ENCODE measurements around the gene GYPC.
"Not testable (repeated sequence)": the region's sequence is repeated elsewhere in the genome, so short reads cannot be mapped to it uniquely, and the experiment has no call there.

GYPC gene, protein sequence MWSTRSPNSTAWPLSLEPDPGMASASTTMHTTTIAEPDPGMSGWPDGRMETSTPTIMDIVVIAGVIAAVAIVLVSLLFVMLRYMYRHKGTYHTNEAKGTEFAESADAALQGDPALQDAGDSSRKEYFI

DNA sequence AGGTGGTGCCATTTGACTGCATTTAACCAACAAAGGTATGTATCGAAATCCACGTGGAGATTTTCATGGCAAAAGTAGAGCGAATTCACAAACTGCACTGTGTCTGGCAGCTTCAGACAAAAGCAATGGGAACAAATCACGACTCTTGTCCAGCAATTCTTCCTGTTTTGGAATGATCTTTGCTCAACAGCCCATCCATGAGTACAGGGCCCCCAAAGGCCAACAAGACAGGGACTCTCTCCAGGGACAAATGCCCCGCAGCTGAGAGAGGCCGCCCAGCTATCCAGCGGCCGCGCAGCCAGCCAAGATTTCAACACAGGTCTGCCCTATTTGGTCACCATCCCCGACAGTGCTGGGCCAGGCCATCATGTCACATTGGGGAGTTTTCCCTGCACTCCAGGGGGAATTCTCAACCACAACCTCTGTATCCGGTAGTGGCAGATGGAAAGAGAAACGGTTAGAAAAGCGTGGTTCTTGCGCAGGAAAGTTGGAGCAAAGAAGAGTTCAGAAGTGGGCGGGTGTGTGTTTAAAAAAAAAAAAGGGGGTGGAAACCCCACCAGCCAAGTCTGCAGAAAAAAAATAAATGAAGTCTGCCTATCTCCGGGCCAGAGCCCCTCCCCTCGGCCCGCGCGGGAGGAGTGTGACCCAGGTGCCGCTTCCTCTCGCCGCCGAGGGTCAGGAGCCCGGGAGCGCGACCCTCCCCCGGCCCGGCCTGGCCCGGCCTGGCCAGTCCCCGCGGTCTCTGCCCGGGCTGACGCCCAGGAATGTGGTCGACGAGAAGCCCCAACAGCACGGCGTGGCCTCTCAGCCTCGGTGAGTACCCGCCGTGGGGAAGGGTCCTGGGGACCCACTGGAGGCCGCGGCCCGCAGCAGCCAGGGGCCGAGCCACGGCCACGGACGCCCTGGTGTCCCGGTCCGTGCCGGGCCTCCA is at the start of gene GYPC:
GYPC (plus strand) TSS at position 659 of the 931 bp plus-strand sequence; CDS start at position 765, 106 bp downstream.
- DNase-seq (ENCODE audit: low spot score) = peak; percentile 58

DNA sequence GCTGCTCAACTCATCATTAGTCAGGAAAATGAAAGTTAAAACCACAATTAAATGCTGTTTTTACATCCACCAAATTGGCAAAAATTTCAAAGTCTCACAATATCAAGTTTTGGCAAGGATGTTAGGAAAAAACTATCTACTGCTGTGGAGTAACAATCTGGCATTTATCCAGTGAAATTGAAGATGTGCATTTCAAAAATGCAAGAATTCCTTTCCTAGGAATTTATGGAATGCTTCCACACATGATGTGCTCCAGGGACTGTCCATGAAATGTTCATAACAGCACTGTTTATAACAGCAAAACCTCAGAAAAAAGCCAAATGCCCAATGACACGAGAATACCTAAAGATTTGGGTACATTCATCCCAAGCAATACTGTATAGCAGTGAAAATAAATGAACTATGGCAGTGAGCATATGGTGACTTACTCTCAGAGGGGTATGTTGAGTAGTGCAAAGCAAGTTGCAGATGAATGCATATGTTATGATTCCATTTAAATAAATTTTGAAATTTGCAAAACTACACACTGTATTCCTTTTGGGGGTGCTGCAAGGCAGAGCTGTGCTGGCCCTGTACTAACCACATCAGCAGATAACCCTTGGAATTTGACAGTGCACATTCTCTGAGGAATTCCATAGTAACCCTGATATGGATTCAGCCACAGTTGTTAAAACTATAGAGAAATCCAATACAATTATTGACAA is 41.3 kb upstream of the GYPC start:
- peak; percentile 3 for DNase-seq (ENCODE audit: low spot score)

GRCh38 chr2:126616606-126617069 is 39.3 kb upstream of the GYPC start:
- DNase-seq (ENCODE audit: low spot score) = no peak

GRCh38 chr2:126620302-126620701 is 35.7 kb upstream of the GYPC start:
- DNase-seq (ENCODE audit: low spot score) = no peak

DNA sequence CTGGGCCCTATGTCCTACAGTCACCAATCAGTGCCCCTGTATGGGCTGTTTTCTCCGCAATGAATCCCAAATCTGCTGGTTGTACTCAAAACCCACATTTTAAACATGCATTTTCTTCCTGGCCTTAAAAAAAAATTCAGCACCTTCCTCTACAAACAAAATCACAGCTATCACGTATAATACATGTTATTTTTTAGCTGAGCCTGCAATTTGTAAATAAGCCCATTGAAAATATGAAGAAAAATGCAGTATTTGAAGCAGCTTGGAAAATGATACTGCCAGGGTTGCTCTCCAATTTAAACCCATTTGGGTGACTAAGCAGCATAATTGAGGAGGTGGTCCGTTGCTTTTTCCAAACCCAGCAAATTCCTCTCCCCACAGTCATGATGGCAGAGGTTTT is 33.0 kb upstream of the GYPC start:
- DNase-seq (ENCODE audit: low spot score) = no peak

DNA sequence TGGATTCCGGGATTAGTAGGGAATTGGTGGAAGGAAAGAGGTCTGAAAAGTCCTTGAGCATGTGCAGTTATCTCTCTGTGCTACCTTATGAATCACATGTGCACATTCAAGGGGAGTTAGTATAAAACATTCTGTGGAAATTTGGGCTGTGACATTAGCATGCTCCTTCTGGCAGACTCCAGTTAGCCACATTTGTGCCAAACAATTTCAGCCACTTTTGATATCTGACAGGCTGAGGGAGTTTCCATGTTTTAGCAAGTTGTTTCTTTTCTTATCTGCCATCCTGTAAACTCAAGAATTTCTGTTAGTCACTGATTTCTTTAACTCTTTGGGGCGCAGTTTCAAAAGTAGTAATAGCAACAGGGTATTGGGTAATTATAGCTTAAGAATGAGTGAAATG is 28.3 kb upstream of the GYPC start:
- no peak for DNase-seq (ENCODE audit: low spot score)

DNA sequence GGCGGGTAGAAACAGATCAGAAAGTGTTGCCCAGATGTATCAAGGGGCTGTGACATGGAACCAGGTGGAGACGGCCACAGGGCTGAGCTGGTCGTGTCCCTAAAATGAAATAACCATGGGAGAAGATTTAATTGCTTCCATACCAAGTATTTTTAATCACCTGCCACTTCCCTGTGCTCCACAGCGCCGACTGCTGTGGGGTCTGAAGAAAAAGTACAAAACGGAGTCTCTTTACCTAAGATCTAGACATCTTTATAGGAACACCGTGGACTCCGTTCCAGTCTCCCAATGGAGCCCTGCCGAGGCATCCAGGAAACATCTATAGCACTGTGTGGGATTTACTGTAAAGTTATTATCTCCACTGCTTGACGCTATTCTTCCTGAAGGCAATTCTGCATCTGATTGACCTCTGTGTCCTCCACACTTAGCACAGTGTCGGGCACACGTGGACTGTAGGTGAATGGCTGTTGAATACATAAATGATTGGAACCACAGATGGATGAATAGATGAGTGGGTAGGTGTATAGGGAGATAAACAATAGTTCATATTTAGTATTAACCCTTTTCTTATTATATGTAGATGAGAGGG is 21.6 kb upstream of the GYPC start:
- DNase-seq (ENCODE audit: low spot score) = no peak

DNA sequence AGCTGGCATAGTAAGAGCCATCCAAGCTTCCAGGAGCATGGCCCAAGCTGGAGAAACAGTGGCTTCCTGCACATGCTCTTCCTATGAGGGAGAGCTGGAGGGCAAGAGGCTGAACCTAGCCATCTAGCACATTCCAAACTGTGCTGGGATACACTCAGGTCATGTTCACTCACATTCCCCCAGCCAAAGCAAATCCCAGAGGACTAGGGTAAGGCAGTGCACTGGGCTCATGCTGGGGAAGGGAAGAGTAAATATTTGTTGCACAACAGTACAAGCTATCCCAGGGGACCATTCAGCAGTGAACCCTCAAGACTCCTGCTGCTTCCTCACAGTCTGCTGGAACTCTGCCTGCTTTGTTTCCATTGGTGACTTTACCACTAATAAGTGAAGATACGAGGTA is 20.7 kb upstream of the GYPC start:
- DNase-seq (ENCODE audit: low spot score) = no peak

DNA sequence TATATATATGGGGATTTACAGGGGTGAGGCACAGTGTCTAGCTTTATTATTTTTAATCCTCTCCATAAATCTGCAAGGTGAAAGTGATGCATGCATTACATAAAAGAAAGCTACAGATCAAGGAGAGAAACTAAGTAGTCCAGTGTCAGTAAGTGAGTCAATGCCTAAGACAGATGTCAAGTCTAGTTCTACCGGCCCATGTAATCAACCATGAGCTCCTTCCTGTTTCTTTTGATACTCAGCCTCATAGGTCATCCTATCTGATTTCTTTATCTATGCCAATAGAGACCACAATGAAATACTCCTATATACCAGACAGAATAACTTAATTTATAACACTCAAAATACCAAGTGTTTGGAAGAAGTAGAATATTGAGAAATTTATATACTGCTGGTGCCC is 20.2 kb upstream of the GYPC start:
- no peak for DNase-seq (ENCODE audit: low spot score)

- DNase-seq (ENCODE audit: low spot score) = no peak
Observed at GRCh38 chr2:126637386-126637785, 18.6 kb upstream of the GYPC start.

- DNase-seq (ENCODE audit: low spot score) = peak; percentile 93
Observed at GRCh38 chr2:126638746-126639145, 17.2 kb upstream of the GYPC start.

DNA sequence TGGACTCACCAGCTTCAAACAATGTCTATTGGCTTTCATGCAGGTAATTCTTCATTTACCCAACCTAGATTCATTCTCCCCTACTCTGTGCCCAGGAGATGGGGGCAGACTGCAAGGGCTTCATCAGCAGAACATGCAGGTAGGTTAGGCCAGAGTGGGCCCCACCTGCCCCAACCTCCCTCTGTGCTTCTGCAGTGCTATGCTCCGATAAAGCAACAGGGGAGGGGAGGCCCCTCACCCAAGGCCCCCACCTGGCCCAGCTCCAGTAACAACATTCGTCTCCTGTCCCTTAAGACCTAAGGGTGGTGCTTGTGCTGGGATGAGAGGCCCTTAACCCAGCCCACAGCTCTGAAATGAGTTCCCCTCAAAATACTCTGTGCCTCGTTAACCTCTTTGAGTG is 16.7 kb upstream of the GYPC start:
- no peak for DNase-seq (ENCODE audit: low spot score)

DNA sequence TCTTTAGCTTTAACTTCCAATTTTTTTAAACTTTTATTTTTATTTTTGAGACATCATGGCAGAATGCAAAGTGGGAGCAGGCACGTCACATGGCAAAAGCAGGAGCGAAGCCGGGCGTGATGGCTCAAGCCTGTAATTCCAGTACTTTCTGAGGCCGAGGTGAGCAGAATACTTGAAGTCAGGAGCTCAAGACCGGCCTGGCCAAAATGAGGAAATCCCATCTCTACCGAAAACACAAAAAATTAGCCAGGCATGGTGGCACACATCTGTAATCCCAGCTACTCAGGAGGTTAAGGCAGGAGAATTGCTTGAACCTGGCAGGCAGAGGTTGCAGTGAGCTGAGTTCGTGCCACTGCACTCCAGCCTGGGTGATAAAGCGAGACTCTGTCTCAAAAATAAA is 14.7 kb upstream of the GYPC start:
- DNase-seq (ENCODE audit: low spot score) = not testable (repeated sequence)

- no peak for DNase-seq (ENCODE audit: low spot score)
Observed at GRCh38 chr2:126642031-126642430, 13.9 kb upstream of the GYPC start.

GRCh38 chr2:126643431-126643830 is 12.5 kb upstream of the GYPC start:
- DNase-seq (ENCODE audit: low spot score) = no peak

GRCh38 chr2:126643972-126644371 is 12.0 kb upstream of the GYPC start:
- no peak for DNase-seq (ENCODE audit: low spot score)

- DNase-seq (ENCODE audit: low spot score) = no peak
Observed at GRCh38 chr2:126644630-126645191, 11.2 kb upstream of the GYPC start.

DNA sequence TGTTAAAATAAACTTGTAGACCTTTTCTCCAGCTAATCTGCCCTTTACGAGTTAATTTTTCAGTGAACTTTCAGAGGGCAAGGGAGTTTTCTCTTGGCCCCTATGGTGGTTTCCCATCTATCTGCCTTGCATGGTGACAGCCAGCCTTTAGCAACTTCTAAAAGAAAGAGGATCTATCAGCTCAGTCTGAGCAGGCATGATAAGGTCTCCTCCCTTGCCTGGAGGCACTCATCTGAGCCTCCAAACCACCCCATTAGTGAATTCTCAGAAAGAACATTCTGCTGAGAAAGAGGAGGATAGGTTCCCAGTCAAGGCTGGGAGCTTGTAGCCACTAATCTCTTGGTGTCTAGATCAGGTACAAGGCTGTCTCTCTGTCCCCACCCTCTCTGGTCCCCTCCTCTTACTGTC is 10.7 kb upstream of the GYPC start:
- no peak for DNase-seq (ENCODE audit: low spot score)

- DNase-seq (ENCODE audit: low spot score) = no peak
Observed at GRCh38 chr2:126646026-126646425, 9.9 kb upstream of the GYPC start.

- DNase-seq (ENCODE audit: low spot score) = not testable (repeated sequence)
Observed at GRCh38 chr2:126647714-126648344, 8.1 kb upstream of the GYPC start.

DNA sequence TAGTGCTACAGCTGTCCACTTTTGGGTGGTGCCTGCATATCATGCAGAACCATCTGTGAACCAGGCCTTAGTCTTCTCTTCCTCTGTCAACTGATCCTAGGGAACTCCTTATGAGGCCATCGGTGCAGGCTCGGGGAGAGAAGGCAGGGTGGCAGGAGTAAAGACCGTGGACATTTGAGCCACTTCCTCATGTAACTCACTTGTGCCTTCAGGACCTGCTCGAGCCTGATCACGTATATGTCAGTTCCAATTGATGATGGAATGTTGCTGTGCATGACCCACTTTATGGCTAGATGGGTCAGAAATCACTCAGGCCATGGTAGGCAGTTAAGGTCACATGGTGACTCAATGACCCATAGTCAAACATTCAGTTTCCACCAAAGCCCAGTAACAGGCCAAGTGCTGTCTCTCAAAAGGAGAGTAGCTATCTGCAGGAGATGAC is 7.6 kb upstream of the GYPC start:
- not testable (repeated sequence) for DNase-seq (ENCODE audit: low spot score)

- DNase-seq (ENCODE audit: low spot score) = no peak
Observed at GRCh38 chr2:126649101-126649500, 6.9 kb upstream of the GYPC start.
